ENCODE data around the gene STX1A. TPM values are rescaled to one million over a fixed set of nuclear protein-coding genes. Genes with fewer than 3 reads are reported as not detected.
A peak's percentile ranks its signal among the peaks of the same experiment; 100 is the strongest.

The STX1A gene
- total and polyA plus RNA-seq, 2 of the 13 experiments (the other 11 are each of a cell fraction or from before 2014, with no cell fraction given) = 6.1 to 12.2 TPM

DNA sequence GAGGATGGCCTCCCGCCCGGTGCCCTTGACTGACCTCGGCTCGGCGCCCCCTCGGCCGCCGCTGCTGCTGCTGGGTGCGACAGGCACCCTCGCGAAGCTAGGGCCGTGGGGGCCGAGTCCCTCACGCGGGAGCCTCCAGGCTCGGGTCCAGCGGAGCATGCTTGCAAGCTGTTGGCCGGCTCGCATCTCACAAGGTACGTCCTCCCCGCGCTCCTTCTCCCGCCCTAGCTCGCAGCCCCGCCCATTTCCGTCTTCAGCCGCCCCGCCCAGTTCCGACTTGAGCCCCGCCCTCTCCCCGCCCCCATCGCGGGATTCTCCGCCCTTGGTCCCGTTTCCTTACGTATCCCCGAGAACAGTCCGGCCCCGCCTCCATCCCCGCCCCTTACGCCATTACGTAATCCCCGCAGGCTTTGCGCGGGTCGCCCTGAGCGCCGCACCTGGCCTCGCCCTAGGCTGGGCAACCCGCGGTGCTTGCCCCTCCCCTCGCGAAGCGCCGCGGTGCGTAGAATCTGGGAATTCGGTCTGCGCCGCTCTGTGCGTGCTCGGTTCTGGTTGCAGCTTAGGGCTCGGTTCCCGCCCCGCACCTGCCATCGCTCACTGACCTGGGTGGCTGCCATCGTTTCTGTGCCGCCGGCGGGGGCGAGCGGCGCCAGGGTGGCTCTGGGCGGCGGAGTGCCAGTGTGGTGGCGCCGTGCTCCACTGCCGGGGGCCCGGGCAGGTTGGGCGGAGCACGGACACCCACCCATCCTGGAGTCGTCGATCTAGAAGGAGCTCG, 19.3 kb upstream of the STX1A start, which contains the start of gene ABHD11 (continued):
- TF ChIP-seq CCDC6 (CRISPR knock-in tag; IDR thresholded peaks at IDR 0.05) (peak; percentile 52; the same call in 1 of the 2 replicates), ZNF564 (CRISPR knock-in tag; IDR thresholded peaks at IDR 0.05) (peak; percentile 73), SAFB2 (CRISPR knock-in tag; IDR thresholded peaks at IDR 0.05; ENCODE audit: borderline replicate concordance, low read depth) (peak; percentile 65; the same call in 1 of the 2 replicates), CREM (IDR thresholded peaks at IDR 0.05) (no peak), CREM (CRISPR knock-in tag; IDR thresholded peaks at IDR 0.05) (no peak), ZNF205 (CRISPR knock-in tag; IDR thresholded peaks at IDR 0.05) (peak; percentile 68; the same call in 1 of the 2 replicates), ZNF761 (CRISPR knock-in tag; conservative IDR thresholded peaks at IDR 0.05) (peak; percentile 78; the same call in 1 of the 2 replicates), ZNF264 (CRISPR knock-in tag; IDR thresholded peaks at IDR 0.05) (0 out of 2 replicates have a peak, but pooled peaks have one; percentile 12), FOXO1 (CRISPR knock-in tag; IDR thresholded peaks at IDR 0.05) (peak; percentile 46; the same call in 1 of the 2 replicates), PPARG (CRISPR knock-in tag; conservative IDR thresholded peaks at IDR 0.05) (peak; percentile 32; the same call in 1 of the 2 replicates), ZNF335 (CRISPR knock-in tag; IDR thresholded peaks at IDR 0.05) (0 out of 2 replicates have a peak, but pooled peaks have one; percentile 43), GATAD1 (CRISPR knock-in tag; IDR thresholded peaks at IDR 0.05) (peak; percentile 66; the same call in 1 of the 2 replicates), ZNF768 (CRISPR knock-in tag; IDR thresholded peaks at IDR 0.05) (peak; percentile 14), NCOA2 (CRISPR knock-in tag; IDR thresholded peaks at IDR 0.05) (no peak), HHEX (CRISPR knock-in tag; IDR thresholded peaks at IDR 0.05) (no peak), ARID4A (CRISPR knock-in tag; IDR thresholded peaks at IDR 0.05; ENCODE audit: borderline replicate concordance) (peak; percentile 78; the same call in 1 of the 2 replicates), AGO2 (optimal IDR thresholded peaks at IDR 0.05; ENCODE audit: low read depth, low read length) (peak; percentile 79), ZSCAN25 (CRISPR knock-in tag; IDR thresholded peaks at IDR 0.05) (peak; percentile 16; the same call in 1 of the 2 replicates), ZNF329 (CRISPR knock-in tag; IDR thresholded peaks at IDR 0.05; ENCODE audit: low read depth) (no peak; the same call in 1 of the 2 replicates), ZNF563 (CRISPR knock-in tag; IDR thresholded peaks at IDR 0.05) (0 out of 2 replicates have a peak, but pooled peaks have one; percentile 42)
- TF ChIP-seq, protein P1, sequence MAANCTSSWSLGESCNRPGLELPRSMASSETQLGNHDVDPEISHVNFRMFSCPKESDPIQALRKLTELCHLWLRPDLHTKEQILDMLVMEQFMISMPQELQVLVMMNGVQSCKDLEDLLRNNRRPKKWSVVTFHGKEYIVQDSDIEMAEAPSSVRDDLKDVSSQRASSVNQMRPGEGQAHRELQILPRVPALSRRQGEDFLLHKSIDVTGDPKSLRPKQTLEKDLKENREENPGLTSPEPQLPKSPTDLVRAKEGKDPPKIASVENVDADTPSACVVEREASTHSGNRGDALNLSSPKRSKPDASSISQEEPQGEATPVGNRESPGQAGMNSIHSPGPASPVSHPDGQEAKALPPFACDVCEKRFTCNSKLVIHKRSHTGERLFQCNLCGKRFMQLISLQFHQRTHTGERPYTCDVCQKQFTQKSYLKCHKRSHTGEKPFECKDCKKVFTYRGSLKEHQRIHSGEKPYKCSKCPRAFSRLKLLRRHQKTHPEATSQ (CRISPR knock-in tag; IDR thresholded peaks at IDR 0.05; ENCODE audit: borderline replicate concordance) = peak; percentile 36; the same call in 1 of the 2 replicates
- TF ChIP-seq, protein P2, sequence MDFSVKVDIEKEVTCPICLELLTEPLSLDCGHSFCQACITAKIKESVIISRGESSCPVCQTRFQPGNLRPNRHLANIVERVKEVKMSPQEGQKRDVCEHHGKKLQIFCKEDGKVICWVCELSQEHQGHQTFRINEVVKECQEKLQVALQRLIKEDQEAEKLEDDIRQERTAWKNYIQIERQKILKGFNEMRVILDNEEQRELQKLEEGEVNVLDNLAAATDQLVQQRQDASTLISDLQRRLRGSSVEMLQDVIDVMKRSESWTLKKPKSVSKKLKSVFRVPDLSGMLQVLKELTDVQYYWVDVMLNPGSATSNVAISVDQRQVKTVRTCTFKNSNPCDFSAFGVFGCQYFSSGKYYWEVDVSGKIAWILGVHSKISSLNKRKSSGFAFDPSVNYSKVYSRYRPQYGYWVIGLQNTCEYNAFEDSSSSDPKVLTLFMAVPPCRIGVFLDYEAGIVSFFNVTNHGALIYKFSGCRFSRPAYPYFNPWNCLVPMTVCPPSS (IDR thresholded peaks at IDR 0.05) = no peak
- TF ChIP-seq, protein P3, sequence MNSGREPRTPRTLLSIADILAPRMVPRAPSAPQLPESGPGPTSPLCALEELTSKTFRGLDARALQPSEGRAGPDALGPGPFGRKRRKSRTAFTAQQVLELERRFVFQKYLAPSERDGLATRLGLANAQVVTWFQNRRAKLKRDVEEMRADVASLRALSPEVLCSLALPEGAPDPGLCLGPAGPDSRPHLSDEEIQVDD (CRISPR knock-in tag; IDR thresholded peaks at IDR 0.05; ENCODE audit: borderline replicate concordance) = peak; percentile 49; the same call in 1 of the 2 replicates
